GM12872 (cell line): ENCODE measurements around the gene LYPLA2.

Experiments used
- TF ChIP-seq, protein P1 (sequence below): IDR thresholded peaks from 3 replicates; pipeline ENCODE4 v1.5.1; 2011; ENCODE audit warnings: low read depth, mild to moderate bottlenecking, low read length, moderate library complexity; ENCODE audit not compliant: insufficient read depth

Gene LYPLA2

DNA sequence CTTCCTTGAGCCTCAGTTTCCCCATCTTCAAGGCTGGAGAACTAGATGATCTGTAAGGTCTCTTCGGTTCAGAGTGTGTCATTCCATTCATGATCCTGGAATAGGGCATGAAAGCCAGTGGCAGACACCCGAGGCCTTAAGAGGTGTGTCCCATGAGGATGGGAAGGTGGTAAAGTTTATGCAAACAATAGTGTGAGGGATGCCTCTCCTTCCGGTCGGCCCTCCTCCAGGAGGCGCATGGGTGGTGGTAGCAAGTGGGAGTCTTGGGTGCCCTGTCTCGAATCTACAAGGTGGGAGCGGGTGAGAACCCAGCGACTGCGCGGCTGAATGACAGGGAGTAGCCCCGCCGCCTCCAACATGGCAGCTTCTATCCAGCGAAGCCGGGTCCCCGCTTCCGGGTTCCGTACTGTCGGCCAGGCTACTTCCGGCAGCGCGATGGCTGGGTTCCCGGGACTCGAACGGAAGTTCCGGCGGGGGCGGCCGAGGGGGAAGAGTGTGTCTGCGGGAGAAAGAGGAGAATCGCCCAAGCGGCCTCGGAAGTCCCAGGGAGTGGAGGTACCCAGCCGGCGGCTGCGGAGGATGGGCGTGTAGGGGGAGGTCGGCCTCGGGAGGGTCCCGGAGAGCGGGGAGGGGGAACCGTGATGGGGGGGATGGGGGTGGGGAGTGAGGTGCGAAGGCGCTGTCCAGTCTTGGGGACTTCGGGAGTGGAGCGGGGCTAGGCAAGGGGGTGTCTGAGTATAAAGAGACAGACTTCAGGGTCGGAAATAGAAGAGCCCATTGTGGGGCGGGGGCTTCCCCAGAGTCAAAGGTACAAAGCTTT is at the start of gene LYPLA2:
LYPLA2 (plus strand) TSS at position 450 of the 820 bp plus-strand sequence. CDS start 1,538 bp downstream, outside the sequence.
- TF ChIP-seq, protein P1, sequence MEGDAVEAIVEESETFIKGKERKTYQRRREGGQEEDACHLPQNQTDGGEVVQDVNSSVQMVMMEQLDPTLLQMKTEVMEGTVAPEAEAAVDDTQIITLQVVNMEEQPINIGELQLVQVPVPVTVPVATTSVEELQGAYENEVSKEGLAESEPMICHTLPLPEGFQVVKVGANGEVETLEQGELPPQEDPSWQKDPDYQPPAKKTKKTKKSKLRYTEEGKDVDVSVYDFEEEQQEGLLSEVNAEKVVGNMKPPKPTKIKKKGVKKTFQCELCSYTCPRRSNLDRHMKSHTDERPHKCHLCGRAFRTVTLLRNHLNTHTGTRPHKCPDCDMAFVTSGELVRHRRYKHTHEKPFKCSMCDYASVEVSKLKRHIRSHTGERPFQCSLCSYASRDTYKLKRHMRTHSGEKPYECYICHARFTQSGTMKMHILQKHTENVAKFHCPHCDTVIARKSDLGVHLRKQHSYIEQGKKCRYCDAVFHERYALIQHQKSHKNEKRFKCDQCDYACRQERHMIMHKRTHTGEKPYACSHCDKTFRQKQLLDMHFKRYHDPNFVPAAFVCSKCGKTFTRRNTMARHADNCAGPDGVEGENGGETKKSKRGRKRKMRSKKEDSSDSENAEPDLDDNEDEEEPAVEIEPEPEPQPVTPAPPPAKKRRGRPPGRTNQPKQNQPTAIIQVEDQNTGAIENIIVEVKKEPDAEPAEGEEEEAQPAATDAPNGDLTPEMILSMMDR = no peak

DNA sequence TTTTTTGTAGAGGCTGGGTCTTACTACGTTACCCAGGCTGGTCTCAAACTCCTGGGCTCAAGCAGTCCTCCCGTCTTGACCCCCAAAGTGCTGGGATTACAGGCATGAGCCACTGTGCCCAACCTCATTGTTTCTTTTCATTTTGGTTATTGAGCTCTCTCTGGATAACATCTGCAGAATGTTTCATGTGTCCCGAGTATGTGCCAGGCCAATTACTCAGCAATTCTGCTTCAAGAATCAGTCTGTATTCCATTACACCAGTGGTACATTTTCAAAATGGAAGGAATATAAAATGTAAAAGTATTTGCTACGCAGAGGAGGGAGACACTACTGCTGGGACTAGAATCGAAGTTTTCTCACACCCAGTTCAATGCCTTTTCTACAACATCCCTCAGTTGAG is 49.3 kb upstream of the LYPLA2 start:
- TF ChIP-seq, protein P1 = no peak

DNA sequence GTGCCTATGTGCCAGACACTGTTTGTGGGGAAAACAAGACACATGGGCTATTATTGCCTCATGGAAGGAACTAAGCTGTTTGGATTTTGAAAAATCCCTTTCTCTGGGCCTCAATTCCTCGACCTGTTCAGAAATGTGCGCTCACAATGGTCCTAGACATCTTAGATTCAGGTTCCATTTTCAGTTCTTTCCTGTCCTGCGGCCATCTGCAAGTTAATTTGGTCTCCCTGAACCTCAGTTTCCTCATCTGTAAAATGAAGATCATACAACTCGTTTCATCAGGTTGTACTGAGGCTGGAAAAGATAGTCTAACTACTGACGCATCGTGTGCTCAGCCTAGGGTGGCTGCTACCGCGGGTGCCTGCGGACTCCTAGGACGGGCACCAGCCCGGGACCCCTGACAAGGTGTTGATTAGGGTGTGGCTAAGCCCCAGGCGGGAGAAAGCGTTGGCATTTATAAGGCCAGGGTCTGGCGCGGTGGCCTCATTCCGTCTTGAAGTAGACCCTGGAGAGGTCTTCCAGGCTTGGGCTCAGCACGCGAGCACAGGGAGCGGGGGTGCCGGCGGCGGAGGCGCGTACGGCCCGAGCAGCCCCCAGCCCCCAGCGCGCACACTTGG is 48.2 kb upstream of the LYPLA2 start:
- TF ChIP-seq, protein P1 = no peak

DNA sequence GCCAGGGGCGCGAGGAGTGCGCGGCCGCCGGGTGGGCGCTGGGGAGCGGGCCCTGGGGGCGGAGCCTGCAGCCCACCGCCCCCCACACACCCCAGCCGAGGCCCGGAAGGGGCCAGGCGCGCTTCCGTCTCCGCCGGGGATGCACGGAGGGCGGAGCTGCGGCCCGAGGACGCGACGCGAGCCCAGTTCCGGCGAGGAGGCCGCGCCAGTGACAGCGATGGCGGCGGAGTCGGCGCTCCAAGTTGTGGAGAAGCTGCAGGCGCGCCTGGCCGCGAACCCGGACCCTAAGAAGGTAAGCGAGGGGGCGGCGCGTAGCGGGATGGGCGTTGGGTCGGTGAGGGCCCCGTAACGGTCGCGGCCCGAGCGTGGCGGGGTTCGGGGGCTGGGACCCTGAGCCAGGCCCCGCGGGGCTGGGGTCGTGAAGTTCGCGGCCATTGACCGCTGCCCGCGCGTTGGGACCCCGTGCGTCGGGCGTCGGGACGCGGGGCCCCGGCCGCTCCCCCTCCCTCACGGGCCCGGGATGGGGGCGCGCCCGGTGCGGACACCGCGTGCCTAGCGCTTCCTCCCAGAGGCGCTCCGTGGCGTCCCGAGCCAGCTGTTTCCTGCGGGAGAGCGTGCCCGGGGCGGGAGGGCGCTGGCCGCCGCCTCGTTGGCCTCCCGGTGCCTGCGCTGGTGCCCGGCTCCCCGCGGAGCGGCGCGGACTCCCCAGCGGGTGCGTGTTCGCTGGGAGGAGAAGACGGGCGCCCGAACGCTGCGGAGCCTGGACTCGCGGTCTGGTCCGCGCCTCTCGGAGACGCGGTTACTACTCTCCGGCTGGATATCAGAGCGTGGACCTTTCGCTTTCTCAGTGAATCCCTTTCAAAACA is 47.4 kb upstream of the LYPLA2 start, which contains the start of gene ELOA:
ELOA (plus strand) TSS at position 185 of the 866 bp plus-strand sequence; CDS start at position 218, 33 bp downstream.
- TF ChIP-seq, protein P1 = no peak

DNA sequence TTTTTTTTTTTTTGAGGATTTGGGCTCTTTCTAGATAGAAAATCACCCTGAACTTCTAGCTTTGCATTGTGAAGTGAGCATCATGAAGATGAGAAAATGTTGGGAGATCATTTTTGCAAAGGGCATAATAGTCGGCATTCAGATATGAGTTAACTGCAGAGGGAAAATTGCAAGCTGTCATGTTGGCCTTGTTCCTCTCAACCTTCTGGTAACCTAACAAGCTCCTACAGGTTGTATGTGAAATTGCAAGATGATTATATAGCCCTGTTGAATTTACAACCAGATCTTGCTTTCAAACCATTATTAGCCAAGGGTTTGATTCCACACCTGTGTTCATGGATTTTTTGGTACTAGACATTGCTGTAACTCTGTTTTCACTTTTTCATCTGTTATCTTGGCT is 45.4 kb upstream of the LYPLA2 start:
- TF ChIP-seq, protein P1 = peak; percentile 67

DNA sequence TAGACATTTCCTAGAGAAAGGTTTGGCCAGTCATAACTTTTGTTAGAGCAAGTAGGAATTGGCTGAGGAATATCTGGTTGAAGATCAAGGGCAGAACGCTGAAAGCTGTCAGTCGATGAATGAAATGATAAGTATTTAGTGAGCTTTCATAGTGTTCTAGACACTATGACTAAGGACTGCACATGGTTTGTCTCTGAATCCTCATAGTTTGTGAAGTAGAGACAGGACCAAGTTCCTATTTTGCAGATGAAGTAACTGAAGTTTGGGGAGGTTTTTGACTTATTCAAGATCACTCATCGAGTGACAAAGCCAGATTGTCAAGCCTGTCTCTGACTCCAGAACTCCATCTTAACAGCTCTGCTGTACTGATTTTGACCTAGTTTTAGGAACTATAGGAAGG is 42.9 kb upstream of the LYPLA2 start:
- TF ChIP-seq, protein P1 = no peak

DNA sequence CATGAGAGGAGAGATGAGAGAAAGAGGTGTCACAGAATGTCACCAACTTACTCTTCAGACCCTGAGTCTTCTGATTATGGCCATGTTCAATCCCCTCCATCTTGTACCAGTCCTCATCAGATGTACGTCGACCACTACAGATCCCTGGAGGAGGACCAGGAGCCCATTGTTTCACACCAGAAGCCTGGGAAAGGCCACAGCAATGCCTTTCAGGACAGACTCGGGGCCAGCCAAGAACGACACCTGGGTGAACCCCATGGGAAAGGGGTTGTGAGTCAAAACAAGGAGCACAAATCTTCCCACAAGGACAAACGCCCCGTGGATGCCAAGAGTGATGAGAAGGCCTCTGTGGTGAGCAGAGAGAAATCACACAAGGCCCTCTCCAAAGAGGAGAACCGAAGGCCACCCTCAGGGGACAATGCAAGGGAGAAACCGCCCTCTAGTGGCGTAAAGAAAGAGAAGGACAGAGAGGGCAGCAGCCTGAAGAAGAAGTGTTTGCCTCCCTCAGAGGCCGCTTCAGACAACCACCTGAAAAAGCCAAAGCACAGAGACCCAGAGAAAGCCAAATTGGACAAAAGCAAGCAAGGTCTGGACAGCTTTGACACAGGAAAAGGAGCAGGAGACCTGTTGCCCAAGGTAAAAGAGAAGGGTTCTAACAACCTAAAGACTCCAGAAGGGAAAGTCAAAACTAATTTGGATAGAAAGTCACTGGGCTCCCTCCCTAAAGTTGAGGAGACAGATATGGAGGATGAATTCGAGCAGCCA is 39.7 kb upstream of the LYPLA2 start:
- TF ChIP-seq, protein P1 = peak; percentile 94
